NOMO-1 treated with dmso at 0.1 percent for 144 hours (cell line): ENCODE results near the gene STK32B.
"Not testable (repeated sequence)": the region's sequence is repeated elsewhere in the genome, so short reads cannot be mapped to it uniquely, and the experiment has no call there.

Experiments
- DNase-seq: peaks from one replicate; lab custom pipeline; 2025; ENCODE audit not compliant: unreplicated experiment; lab: John Stamatoyannopoulos, UW

STK32B gene

GRCh38 chr4:5051278-5052203 lies at the start of gene STK32B:
STK32B (plus strand) TSS chr4:5051480.
- DNase-seq: no peak

GRCh38 chr4:5001641-5002040 lies 49.6 kb upstream of the STK32B start:
- not testable (repeated sequence) for DNase-seq

- no peak for DNase-seq
These were observed 47.9 kb upstream of the STK32B start for GRCh38 chr4:5003372-5003857.

GRCh38 chr4:5003918-5004317 lies 47.4 kb upstream of the STK32B start:
- no peak for DNase-seq

GRCh38 chr4:5004496-5004895 lies 46.8 kb upstream of the STK32B start:
- DNase-seq: no peak

GRCh38 chr4:5006932-5007331 lies 44.3 kb upstream of the STK32B start:
- not testable (repeated sequence) for DNase-seq

- no peak for DNase-seq
These were observed 41.5 kb upstream of the STK32B start for GRCh38 chr4:5009796-5010195.

GRCh38 chr4:5010984-5011383 lies 40.3 kb upstream of the STK32B start:
- DNase-seq: no peak

- DNase-seq: no peak
These were observed 38.9 kb upstream of the STK32B start for GRCh38 chr4:5012244-5012898.

GRCh38 chr4:5012958-5013357 lies 38.3 kb upstream of the STK32B start:
- no peak for DNase-seq

- DNase-seq: no peak
These were observed 37.1 kb upstream of the STK32B start for GRCh38 chr4:5014007-5014682.

GRCh38 chr4:5018096-5018495 lies 33.2 kb upstream of the STK32B start:
- DNase-seq: no peak

GRCh38 chr4:5018603-5019002 lies 32.7 kb upstream of the STK32B start:
- no peak for DNase-seq

- DNase-seq: no peak
These were observed 32.0 kb upstream of the STK32B start, which contains the start of gene CYTL1 for GRCh38 chr4:5019274-5019673. CYTL1 (minus strand) TSS chr4:5019458; CDS start chr4:5019445, 13 bp downstream.

- DNase-seq: no peak
These were observed 31.5 kb upstream of the STK32B start for GRCh38 chr4:5019796-5020195.

- no peak for DNase-seq
These were observed 30.9 kb upstream of the STK32B start for GRCh38 chr4:5020341-5020740.

GRCh38 chr4:5021546-5021945 lies 29.7 kb upstream of the STK32B start:
- no peak for DNase-seq

- DNase-seq: no peak
These were observed 26.6 kb upstream of the STK32B start for GRCh38 chr4:5024673-5025072.

GRCh38 chr4:5026371-5026770 lies 24.9 kb upstream of the STK32B start:
- no peak for DNase-seq

GRCh38 chr4:5027346-5027745 lies 23.9 kb upstream of the STK32B start:
- no peak for DNase-seq

- DNase-seq: no peak
These were observed 22.8 kb upstream of the STK32B start for GRCh38 chr4:5028480-5028879.
